ENCODE measurements around the gene OLFM2.

DNA sequence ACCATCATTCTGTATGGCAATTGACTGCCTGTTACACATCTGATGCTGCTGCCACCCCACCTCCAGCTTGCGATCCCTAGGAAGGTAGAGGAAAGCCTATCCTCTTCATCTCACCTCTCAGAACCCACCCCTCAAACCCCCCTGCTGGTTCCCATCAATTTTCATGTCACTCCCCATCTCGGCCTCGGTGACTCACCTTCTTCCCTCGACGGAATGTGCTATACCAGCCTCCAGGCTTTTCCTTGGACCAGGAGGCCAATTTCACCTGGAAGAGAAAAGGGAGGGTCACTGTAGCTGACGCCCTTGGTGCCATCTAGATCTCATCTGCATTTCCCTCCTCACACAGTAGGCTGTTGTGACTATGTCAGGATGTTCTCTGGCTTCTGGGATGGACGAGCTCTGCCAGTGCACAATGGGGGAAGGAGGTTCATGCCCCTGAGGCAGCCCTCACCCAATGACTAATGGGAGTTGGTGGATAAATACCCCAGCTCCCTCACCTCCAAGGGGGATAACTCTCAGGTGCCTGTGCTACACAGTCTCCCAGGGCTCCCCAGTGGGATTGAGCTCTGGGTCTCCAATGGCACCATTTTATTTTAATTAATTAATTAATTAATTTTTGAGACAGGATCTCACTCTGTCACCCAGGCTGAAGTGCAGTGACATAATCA lies 26.4 kb upstream of the OLFM2 start:
- no peak for TF ChIP-seq EZH2 (IDR thresholded peaks at IDR 0.05)
- TF ChIP-seq, protein P1, sequence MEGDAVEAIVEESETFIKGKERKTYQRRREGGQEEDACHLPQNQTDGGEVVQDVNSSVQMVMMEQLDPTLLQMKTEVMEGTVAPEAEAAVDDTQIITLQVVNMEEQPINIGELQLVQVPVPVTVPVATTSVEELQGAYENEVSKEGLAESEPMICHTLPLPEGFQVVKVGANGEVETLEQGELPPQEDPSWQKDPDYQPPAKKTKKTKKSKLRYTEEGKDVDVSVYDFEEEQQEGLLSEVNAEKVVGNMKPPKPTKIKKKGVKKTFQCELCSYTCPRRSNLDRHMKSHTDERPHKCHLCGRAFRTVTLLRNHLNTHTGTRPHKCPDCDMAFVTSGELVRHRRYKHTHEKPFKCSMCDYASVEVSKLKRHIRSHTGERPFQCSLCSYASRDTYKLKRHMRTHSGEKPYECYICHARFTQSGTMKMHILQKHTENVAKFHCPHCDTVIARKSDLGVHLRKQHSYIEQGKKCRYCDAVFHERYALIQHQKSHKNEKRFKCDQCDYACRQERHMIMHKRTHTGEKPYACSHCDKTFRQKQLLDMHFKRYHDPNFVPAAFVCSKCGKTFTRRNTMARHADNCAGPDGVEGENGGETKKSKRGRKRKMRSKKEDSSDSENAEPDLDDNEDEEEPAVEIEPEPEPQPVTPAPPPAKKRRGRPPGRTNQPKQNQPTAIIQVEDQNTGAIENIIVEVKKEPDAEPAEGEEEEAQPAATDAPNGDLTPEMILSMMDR (IDR thresholded peaks at IDR 0.05), result no peak

Data from neural progenitor cell (in vitro differentiated cells).